Stomach smooth muscle (tissue), 2 donors: ENCODE data around the gene TENM4.

Experiments
- H3K27ac ChIP-seq: one replicate; pipeline ENCODE4 v1.7.0; 2013; ENCODE audit warnings: mild to moderate bottlenecking, low read length, inconsistent platforms
- H3K27me3 ChIP-seq, 2 donors: one replicate each; pipeline ENCODE4 v1.7.0; 2013; ENCODE audit warnings: low read length in 2 of 2; ENCODE audit not compliant: insufficient read depth in 2 of 2, control insufficient read depth in 1 of 2
- H3K36me3 ChIP-seq, 2 donors: one replicate each; pipeline ENCODE4 v1.7.0; 2013; ENCODE audit warnings: low read length in 2 of 2; ENCODE audit not compliant: control insufficient read depth in 2 of 2, insufficient read depth in 2 of 2
- H3K4me1 ChIP-seq: one replicate; pipeline ENCODE4 v1.7.0; 2013; ENCODE audit warnings: low read length; ENCODE audit not compliant: control insufficient read depth, insufficient read depth
- H3K4me3 ChIP-seq, 2 donors: one replicate each; pipeline ENCODE4 v1.7.0; 2013; ENCODE audit warnings: low read length in 2 of 2
- H3K9ac ChIP-seq, 2 donors: one replicate each; pipeline ENCODE4 v1.7.0; 2013; ENCODE audit warnings: low read length in 2 of 2, mild to moderate bottlenecking in 1 of 2
- H3K9me3 ChIP-seq, 2 donors: one replicate each; pipeline ENCODE4 v1.7.0; 2013; ENCODE audit warnings: low read length in 2 of 2; ENCODE audit not compliant: control insufficient read depth in 2 of 2
- donor health status: healthy.
- donor health status: Pancreatic carcinoma.

Gene TENM4

GRCh38 chr11:78912778-78913177 lies 528.1 kb downstream of the TENM4 start:
- H3K4me1 ChIP-seq, result no peaks in the 10 kb centered on the region
- H3K27ac ChIP-seq, result no peak overlapping the region
- no peak overlapping the region for H3K9ac ChIP-seq
- no peaks in the 10 kb centered on the region for H3K27me3 ChIP-seq
- H3K36me3 ChIP-seq, result no peaks in the 10 kb centered on the region
- peaks cover 0 to 3% of the 10 kb centered on the region in 2 donors for H3K9me3 ChIP-seq
- H3K4me3 ChIP-seq, result no peak overlapping the region

GRCh38 chr11:78910322-78910721 lies 530.5 kb downstream of the TENM4 start:
- no peaks in the 10 kb centered on the region for H3K36me3 ChIP-seq
- no peaks in the 10 kb centered on the region for H3K4me1 ChIP-seq
- H3K27ac ChIP-seq, result no peak overlapping the region
- no peak overlapping the region for H3K4me3 ChIP-seq
- peaks cover 0 to 3% of the 10 kb centered on the region in 2 donors for H3K9me3 ChIP-seq
- H3K27me3 ChIP-seq, result peaks cover 0 to 2% of the 10 kb centered on the region in 2 donors
- H3K9ac ChIP-seq, result no peak overlapping the region

GRCh38 chr11:78909386-78909785 lies 531.4 kb downstream of the TENM4 start:
- no peaks in the 10 kb centered on the region for H3K4me1 ChIP-seq
- no peak overlapping the region for H3K27ac ChIP-seq
- H3K9me3 ChIP-seq, result no peaks in the 10 kb centered on the region
- H3K36me3 ChIP-seq, result no peaks in the 10 kb centered on the region
- peaks cover 0 to 2% of the 10 kb centered on the region in 2 donors for H3K27me3 ChIP-seq
- H3K9ac ChIP-seq, result no peak overlapping the region
- no peak overlapping the region for H3K4me3 ChIP-seq

- Histone ChIP-seq H3K9me3 (no peaks in the 10 kb centered on the region), H3K27ac (no peak overlapping the region), H3K4me1 (no peaks in the 10 kb centered on the region), H3K9ac (no peak overlapping the region), H3K36me3 (no peaks in the 10 kb centered on the region), H3K4me3 (no peak overlapping the region), H3K27me3 (peaks cover 0 to 2% of the 10 kb centered on the region in 2 donors)
Observed at GRCh38 chr11:78907636-78908035, 533.2 kb downstream of the TENM4 start.

DNA sequence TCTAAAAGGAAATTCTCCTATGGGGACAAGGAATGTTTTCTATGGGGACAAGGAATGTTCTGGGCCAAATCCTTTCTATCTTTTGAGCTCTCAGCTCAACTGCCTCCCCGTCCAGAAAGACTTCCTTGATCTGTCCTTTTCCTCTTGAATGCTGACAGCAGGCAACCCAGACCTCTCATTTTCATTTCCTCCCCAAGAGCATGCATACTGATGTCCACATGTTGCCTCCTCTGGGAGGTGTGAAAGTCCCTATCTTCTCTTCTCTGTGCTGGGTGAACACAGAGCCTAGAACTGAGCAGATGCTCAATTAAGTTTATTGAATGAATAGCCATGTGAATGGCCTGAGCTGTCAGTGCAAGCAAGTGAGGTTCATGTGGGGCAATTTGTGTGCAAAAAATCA lies 534.3 kb downstream of the TENM4 start:
- H3K27me3 ChIP-seq, result peaks cover 0 to 2% of the 10 kb centered on the region in 2 donors
- H3K36me3 ChIP-seq, result no peaks in the 10 kb centered on the region
- H3K27ac ChIP-seq, result no peak overlapping the region
- H3K4me3 ChIP-seq, result no peak overlapping the region
- H3K9ac ChIP-seq, result no peak overlapping the region
- no peaks in the 10 kb centered on the region for H3K4me1 ChIP-seq
- no peaks in the 10 kb centered on the region for H3K9me3 ChIP-seq

GRCh38 chr11:78905756-78906155 lies 535.1 kb downstream of the TENM4 start:
- H3K36me3 ChIP-seq, result no peaks in the 10 kb centered on the region
- no peak overlapping the region for H3K27ac ChIP-seq
- peaks cover 0 to 2% of the 10 kb centered on the region in 2 donors for H3K27me3 ChIP-seq
- H3K4me3 ChIP-seq, result no peak overlapping the region
- H3K9me3 ChIP-seq, result no peaks in the 10 kb centered on the region
- H3K9ac ChIP-seq, result no peak overlapping the region
- H3K4me1 ChIP-seq, result no peaks in the 10 kb centered on the region

DNA sequence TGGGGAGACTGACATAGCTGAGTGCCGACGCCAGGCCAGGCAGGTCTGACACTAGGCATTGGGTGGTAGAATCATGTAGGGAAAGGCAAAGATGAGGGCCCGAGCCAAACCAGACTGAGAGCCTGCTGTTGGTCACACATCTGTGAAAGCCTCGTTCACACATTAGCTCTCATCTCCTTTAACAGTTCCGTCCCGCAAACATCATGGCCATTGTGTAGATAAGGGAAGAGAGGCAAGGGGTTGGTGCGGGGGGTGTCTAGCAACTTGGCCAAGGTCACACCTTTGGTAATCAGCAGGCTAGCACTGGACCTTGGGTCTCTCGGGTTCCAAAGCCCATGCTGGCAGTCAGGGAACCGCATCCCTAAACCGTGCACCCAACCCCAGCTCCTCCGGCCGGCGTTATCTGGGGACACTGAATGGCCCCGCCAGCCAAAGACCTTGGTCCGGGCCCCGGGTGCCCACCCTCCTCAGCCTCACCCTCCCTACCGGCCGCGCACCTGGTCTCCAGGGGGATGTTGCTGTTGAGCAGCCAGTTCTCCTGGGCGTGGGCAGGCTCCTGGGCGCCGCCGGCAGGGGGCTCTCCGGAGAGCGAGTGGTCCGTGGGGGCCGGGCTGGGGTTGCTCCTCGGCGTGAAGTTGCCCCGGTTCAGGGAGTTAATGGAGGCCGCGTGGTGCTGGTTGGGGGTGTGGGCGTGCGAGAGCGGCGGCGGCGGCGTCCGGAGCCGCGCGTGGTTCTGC lies 537.9 kb downstream of the TENM4 start:
- Histone ChIP-seq H3K4me1 (no peaks in the 10 kb centered on the region), H3K27me3 (peaks cover 0 to 4% of the 10 kb centered on the region in 2 donors), H3K4me3 (no peak overlapping the region), H3K36me3 (no peaks in the 10 kb centered on the region), H3K9ac (no peak overlapping the region), H3K27ac (no peak overlapping the region), H3K9me3 (no peaks in the 10 kb centered on the region)

DNA sequence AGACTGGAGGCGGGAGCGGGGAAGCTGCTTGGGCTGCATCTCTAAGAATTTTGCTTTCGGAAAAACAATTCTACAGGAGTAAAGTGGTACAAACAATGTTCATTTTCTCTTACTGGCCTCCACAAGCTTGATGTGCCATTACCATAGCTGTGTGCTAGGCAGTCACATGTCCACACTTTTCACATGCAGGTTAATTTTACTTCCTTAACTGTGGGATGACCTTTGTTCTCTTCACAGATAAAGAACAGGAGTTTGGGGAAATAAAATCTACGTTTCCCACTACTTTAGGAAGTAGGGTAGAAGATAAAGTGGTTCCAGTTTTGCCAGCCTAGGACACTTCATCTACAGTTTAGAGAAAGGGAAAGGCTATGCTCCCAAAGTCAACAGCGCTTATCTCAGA lies 539.0 kb downstream of the TENM4 start:
- Histone ChIP-seq H3K27ac (no peak overlapping the region), H3K36me3 (no peaks in the 10 kb centered on the region), H3K4me1 (no peaks in the 10 kb centered on the region), H3K9ac (no peak overlapping the region), H3K27me3 (peaks cover 0 to 4% of the 10 kb centered on the region in 2 donors), H3K4me3 (no peak overlapping the region), H3K9me3 (no peaks in the 10 kb centered on the region)

- no peak overlapping the region for H3K27ac ChIP-seq
Observed at GRCh38 chr11:78898266-78898775, 542.5 kb downstream of the TENM4 start.

GRCh38 chr11:78893996-78894395 lies 546.8 kb downstream of the TENM4 start:
- H3K4me1 ChIP-seq, result no peaks in the 10 kb centered on the region
- no peaks in the 10 kb centered on the region for H3K9me3 ChIP-seq
- no peaks in the 10 kb centered on the region for H3K27me3 ChIP-seq
- H3K27ac ChIP-seq, result no peak overlapping the region
- no peaks in the 10 kb centered on the region for H3K36me3 ChIP-seq
- no peak overlapping the region for H3K9ac ChIP-seq
- no peak overlapping the region for H3K4me3 ChIP-seq

More at GRCh38 chr11:78898266-78898775, 542.5 kb downstream of the TENM4 start:
- no peak overlapping the region for H3K9ac ChIP-seq
- peaks cover 0 to 3% of the 10 kb centered on the region in 2 donors for H3K27me3 ChIP-seq
- H3K36me3 ChIP-seq, result no peaks in the 10 kb centered on the region
- H3K9me3 ChIP-seq, result no peaks in the 10 kb centered on the region
- no peak overlapping the region for H3K4me3 ChIP-seq
- no peaks in the 10 kb centered on the region for H3K4me1 ChIP-seq

- Histone ChIP-seq H3K27me3 (no peaks in the 10 kb centered on the region), H3K27ac (no peak overlapping the region), H3K4me3 (no peak overlapping the region), H3K9me3 (no peaks in the 10 kb centered on the region), H3K4me1 (no peaks in the 10 kb centered on the region), H3K36me3 (no peaks in the 10 kb centered on the region), H3K9ac (no peak overlapping the region)
Observed at GRCh38 chr11:78889698-78890097, 551.1 kb downstream of the TENM4 start.
